ENCODE results near the gene SCYGR1.

DNA sequence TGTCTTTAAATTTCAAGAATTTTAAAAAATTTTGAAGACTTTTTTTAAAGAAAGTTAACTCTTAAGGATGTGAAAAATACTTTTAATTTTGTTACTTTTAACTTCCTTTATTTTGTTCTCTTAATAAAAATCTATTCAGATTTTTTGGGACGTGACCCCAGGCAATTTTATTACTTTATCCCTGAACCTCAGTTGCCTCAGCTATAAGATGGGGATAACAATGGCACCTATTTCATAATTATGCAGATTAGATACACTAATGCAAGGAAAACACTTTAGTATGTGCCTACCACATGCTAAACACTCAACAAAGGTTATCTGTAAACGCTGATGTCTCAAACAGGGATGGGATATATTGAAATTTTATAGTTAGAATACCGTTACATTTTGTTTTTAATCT is 1.5 kb upstream of the SCYGR1 start:
- no peak for TF ChIP-seq TAF1 (IDR thresholded peaks at IDR 0.05; ENCODE audit: borderline replicate concordance, insufficient read depth, low read length)
- TF ChIP-seq POLR2AphosphoS5 (IDR thresholded peaks at IDR 0.05; ENCODE audit: low read depth, low read length) = no peak
- no peak for TF ChIP-seq SIN3A (IDR thresholded peaks at IDR 0.05; ENCODE audit: borderline replicate concordance, insufficient read depth, low read length)
- no peak for TF ChIP-seq FOXP2 (optimal IDR thresholded peaks at IDR 0.05; ENCODE audit: borderline replicate concordance, extremely low read depth, extremely low read length, insufficient read depth)
- TF ChIP-seq, protein P1, sequence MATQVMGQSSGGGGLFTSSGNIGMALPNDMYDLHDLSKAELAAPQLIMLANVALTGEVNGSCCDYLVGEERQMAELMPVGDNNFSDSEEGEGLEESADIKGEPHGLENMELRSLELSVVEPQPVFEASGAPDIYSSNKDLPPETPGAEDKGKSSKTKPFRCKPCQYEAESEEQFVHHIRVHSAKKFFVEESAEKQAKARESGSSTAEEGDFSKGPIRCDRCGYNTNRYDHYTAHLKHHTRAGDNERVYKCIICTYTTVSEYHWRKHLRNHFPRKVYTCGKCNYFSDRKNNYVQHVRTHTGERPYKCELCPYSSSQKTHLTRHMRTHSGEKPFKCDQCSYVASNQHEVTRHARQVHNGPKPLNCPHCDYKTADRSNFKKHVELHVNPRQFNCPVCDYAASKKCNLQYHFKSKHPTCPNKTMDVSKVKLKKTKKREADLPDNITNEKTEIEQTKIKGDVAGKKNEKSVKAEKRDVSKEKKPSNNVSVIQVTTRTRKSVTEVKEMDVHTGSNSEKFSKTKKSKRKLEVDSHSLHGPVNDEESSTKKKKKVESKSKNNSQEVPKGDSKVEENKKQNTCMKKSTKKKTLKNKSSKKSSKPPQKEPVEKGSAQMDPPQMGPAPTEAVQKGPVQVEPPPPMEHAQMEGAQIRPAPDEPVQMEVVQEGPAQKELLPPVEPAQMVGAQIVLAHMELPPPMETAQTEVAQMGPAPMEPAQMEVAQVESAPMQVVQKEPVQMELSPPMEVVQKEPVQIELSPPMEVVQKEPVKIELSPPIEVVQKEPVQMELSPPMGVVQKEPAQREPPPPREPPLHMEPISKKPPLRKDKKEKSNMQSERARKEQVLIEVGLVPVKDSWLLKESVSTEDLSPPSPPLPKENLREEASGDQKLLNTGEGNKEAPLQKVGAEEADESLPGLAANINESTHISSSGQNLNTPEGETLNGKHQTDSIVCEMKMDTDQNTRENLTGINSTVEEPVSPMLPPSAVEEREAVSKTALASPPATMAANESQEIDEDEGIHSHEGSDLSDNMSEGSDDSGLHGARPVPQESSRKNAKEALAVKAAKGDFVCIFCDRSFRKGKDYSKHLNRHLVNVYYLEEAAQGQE (IDR thresholded peaks at IDR 0.05; ENCODE audit: insufficient read depth in 1 of 2, low read depth in 2 of 2, low read length in 2 of 2) = no peak
